Measurements from ENCODE around the gene SDC4.

GRCh38 chr20:45341939-45342854 is 6.0 kb downstream of the SDC4 start:
- TF ChIP-seq CTCF (conservative IDR thresholded peaks at IDR 0.05) (no peak), EZH2 (IDR thresholded peaks at IDR 0.05; ENCODE audit: low read depth) (no peak)

Data from PC-9 (cell line).